HCT116 (cell line): ENCODE measurements around the gene CCDC116. TPM values are rescaled to one million over a fixed set of nuclear protein-coding genes. Genes with fewer than 3 reads are reported as not detected.
"Not testable (repeated sequence)": the region's sequence is repeated elsewhere in the genome, so short reads cannot be mapped to it uniquely, and the experiment has no call there.

ENCODE experiments used
- ATAC-seq: fragments of 200-7000 bp; cut with Tn5 transposase; 2 replicates; pipeline ENCODE4 v1.9.1; 2020; ENCODE audit warnings: mild to moderate bottlenecking, moderate library complexity
- BruUV-seq: library from RNA; stranded (reverse); fragments of 400-500 nt; replicated peaks from 2 replicates; lab custom pipeline; 2021; lab: Mats Ljungman, UMichigan
- CTCF ChIA-PET: fragments of 300-600 bp; sonication (Branson Sonifier 250); formaldehyde crosslinking; loops from one replicate; lab custom pipeline; 2021; ENCODE audit warnings: antibody characterized with exemption; lab: Charles Lee
- POLR2A ChIA-PET: fragments of 300-600, 350-600 bp; sonication (Branson Sonifier 250); formaldehyde crosslinking; loops from one replicate; lab custom pipeline; 2021; ENCODE audit warnings: antibody characterized with exemption; lab: Charles Lee
- RAD21 ChIA-PET, 2 experiments: fragments of 300-600 bp; sonication (Branson Sonifier 250); formaldehyde crosslinking; loops; one replicate each; lab custom pipeline; 2023; ENCODE audit warnings: low total read pairs in 2 of 2; ENCODE audit not compliant: uncharacterized antibody in 2 of 2, unreplicated experiment in 2 of 2, low non-redundant PET in 1 of 2; lab: Charles Lee
- DNase-seq: peaks from one replicate; pipeline ENCODE4 v3.0.0-alpha.2; 2010; ENCODE audit warnings: low read depth, low spot score
- H2AFZ ChIP-seq: fragments of 200-600 bp; shearing (Covaris generic), sonication (generic); 2 replicates; pipeline ENCODE4 v1.6.1; 2017; ENCODE audit warnings: low read depth, mixed run types, mixed read lengths, antibody characterized with exemption, low read length; ENCODE audit not compliant: poor library complexity, severe bottlenecking
- H3K27ac ChIP-seq: 2 replicates; pipeline ENCODE4 v1.5.1; 2012; ENCODE audit warnings: low read depth, low read length
- H3K27me3 ChIP-seq: fragments of 200-600 bp; sonication (generic); 2 replicates; pipeline ENCODE4 v1.6.1; 2016; ENCODE audit warnings: mixed run types, low read length, mixed read lengths; ENCODE audit not compliant: insufficient read depth
- H3K36me3 ChIP-seq, 2 experiments: fragments of 200-500 bp in 1 of 2; fragments of 200-600 bp in 1 of 2; sonication (Bioruptor generic) in 1 of 2; sonication (generic) in 1 of 2; 2 replicates each; pipeline versions ENCODE4 v1.5.1 to v1.6.1; 2014 to 2016; ENCODE audit warnings: low read length in 2 of 2, inconsistent platforms in 1 of 2, mixed read lengths in 1 of 2, mixed run types in 1 of 2; ENCODE audit not compliant: insufficient read depth in 2 of 2, control insufficient read depth in 1 of 2
- H3K4me1 ChIP-seq, 2 experiments: fragments of 200-600 bp in 1 of 2; sonication (generic) in 1 of 2; 2 replicates each; pipeline versions ENCODE4 v1.5.1 to v1.6.1; 2012 to 2017; ENCODE audit warnings: low read length in 2 of 2, inconsistent platforms in 1 of 2, mild to moderate bottlenecking in 1 of 2, mixed read lengths in 1 of 2, mixed run types in 1 of 2, moderate library complexity in 1 of 2; ENCODE audit not compliant: insufficient read depth in 2 of 2, control insufficient read depth in 1 of 2
- H3K4me2 ChIP-seq: fragments of 200-600 bp; sonication (generic); 2 replicates; pipeline ENCODE4 v1.6.1; 2017; ENCODE audit warnings: mixed run types, low read length, mixed read lengths
- H3K4me3 ChIP-seq, 2 experiments: fragments of 200-600 bp in 1 of 2; sonication (generic) in 1 of 2; replicated peaks in 1 of 2; 2 replicates each; pipeline ENCODE4 v1.5.1; 2011 to 2016; ENCODE audit warnings: low read length in 2 of 2, control low read depth in 1 of 2, low read depth in 1 of 2, mild to moderate bottlenecking in 1 of 2, mixed read lengths in 1 of 2, mixed run types in 1 of 2
- H3K79me2 ChIP-seq: fragments of 200-600 bp; sonication (generic); 2 replicates; pipeline ENCODE4 v1.6.1; 2017; ENCODE audit warnings: mild to moderate bottlenecking, mixed run types, low read length, moderate library complexity, mixed read lengths; ENCODE audit not compliant: insufficient read depth
- H3K9ac ChIP-seq: fragments of 200-600 bp; sonication (generic); 2 replicates; pipeline ENCODE4 v1.6.1; 2016; ENCODE audit warnings: low read length, mixed read lengths
- H3K9me2 ChIP-seq: fragments of 200-600 bp; sonication (generic), shearing (Covaris generic); 2 replicates; pipeline ENCODE4 v1.6.1; 2017; ENCODE audit warnings: mixed run types, mild to moderate bottlenecking, moderate library complexity; ENCODE audit not compliant: insufficient read depth
- H3K9me3 ChIP-seq, 2 experiments: fragments of 200-500 bp in 1 of 2; fragments of 200-600 bp in 1 of 2; sonication (Bioruptor generic) in 1 of 2; sonication (generic) in 1 of 2; 2 replicates each; pipeline ENCODE4 v1.6.1; 2014 to 2017; ENCODE audit warnings: low read length in 2 of 2, mixed read lengths in 2 of 2, inconsistent platforms in 1 of 2, low read depth in 1 of 2, mild to moderate bottlenecking in 1 of 2, mixed run types in 1 of 2, moderate library complexity in 1 of 2; ENCODE audit not compliant: control insufficient read depth in 1 of 2, insufficient read depth in 1 of 2
- H4K20me1 ChIP-seq: fragments of 200-600 bp; sonication (generic), shearing (Covaris generic); 2 replicates; pipeline ENCODE4 v1.6.1; 2017; ENCODE audit warnings: mixed run types, mild to moderate bottlenecking, moderate library complexity; ENCODE audit not compliant: insufficient read depth
- CBX3 ChIP-seq: IDR thresholded peaks from 2 replicates; pipeline ENCODE4 v1.6.1; 2012; ENCODE audit warnings: low read depth
- CEBPB ChIP-seq: IDR thresholded peaks from 2 replicates; pipeline ENCODE4 v1.6.1; 2012; ENCODE audit warnings: low read depth
- ELF1 ChIP-seq: IDR thresholded peaks from 2 replicates; pipeline ENCODE4 v1.6.1; 2012; ENCODE audit warnings: low read depth, borderline replicate concordance
- POLR2A ChIP-seq: IDR thresholded peaks from 2 replicates; pipeline ENCODE4 v1.7.0; 2011; ENCODE audit warnings: borderline replicate concordance; ENCODE audit not compliant: insufficient read depth, insufficient read length; ENCODE audit errors: extremely low read depth
- POLR2AphosphoS5 ChIP-seq: IDR thresholded peaks from 2 replicates; pipeline ENCODE4 v1.6.1; 2011; ENCODE audit warnings: mild to moderate bottlenecking, low read depth, low read length, moderate library complexity
- SP1 ChIP-seq: IDR thresholded peaks from 2 replicates; pipeline ENCODE4 v1.6.1; 2012; ENCODE audit warnings: low read depth
- SRF ChIP-seq: IDR thresholded peaks from 2 replicates; pipeline ENCODE4 v1.6.1; 2012; ENCODE audit warnings: low read depth
- TCF7L2 ChIP-seq: IDR thresholded peaks from 2 replicates; pipeline ENCODE4 v1.7.0; 2011; ENCODE audit warnings: borderline replicate concordance, inconsistent platforms; ENCODE audit not compliant: insufficient read depth, insufficient read length; ENCODE audit errors: extremely low read depth
- YY1 ChIP-seq: IDR thresholded peaks from 2 replicates; pipeline ENCODE4 v1.6.1; 2011; ENCODE audit warnings: low read length, low read depth, moderate library complexity, mild to moderate bottlenecking; ENCODE audit not compliant: insufficient replicate concordance; ENCODE audit errors: extremely low read depth
- ZNF274 ChIP-seq: fragments of 200-500 bp; sonication (Bioruptor generic); IDR thresholded peaks from 2 replicates; pipeline ENCODE4 v1.6.1; 2014; ENCODE audit warnings: mild to moderate bottlenecking, low read depth, low read length, inconsistent platforms
- intact Hi-C: fragments of 100-400 bp; cut with micrococcal nuclease; formaldehyde crosslinking; loops from 2 replicates; pipeline ENCODE4 v1.10.0; 2022
- total RNA-seq: library from RNA; stranded (reverse); gene quantifications from one replicate; pipeline ENCODE4 v1.2.1, GENCODE V29; 2021; ENCODE audit not compliant: unreplicated experiment
- TF ChIP-seq, protein P1 (sequence below): IDR thresholded peaks from 2 replicates; pipeline ENCODE4 v1.6.1; 2012
- TF ChIP-seq, protein P2 (sequence below): IDR thresholded peaks from 2 replicates; pipeline ENCODE4 v1.6.1; 2012; ENCODE audit warnings: low read depth

Gene CCDC116
- total RNA-seq, 1 experiment from 2014 or later = 0.66 TPM

DNA sequence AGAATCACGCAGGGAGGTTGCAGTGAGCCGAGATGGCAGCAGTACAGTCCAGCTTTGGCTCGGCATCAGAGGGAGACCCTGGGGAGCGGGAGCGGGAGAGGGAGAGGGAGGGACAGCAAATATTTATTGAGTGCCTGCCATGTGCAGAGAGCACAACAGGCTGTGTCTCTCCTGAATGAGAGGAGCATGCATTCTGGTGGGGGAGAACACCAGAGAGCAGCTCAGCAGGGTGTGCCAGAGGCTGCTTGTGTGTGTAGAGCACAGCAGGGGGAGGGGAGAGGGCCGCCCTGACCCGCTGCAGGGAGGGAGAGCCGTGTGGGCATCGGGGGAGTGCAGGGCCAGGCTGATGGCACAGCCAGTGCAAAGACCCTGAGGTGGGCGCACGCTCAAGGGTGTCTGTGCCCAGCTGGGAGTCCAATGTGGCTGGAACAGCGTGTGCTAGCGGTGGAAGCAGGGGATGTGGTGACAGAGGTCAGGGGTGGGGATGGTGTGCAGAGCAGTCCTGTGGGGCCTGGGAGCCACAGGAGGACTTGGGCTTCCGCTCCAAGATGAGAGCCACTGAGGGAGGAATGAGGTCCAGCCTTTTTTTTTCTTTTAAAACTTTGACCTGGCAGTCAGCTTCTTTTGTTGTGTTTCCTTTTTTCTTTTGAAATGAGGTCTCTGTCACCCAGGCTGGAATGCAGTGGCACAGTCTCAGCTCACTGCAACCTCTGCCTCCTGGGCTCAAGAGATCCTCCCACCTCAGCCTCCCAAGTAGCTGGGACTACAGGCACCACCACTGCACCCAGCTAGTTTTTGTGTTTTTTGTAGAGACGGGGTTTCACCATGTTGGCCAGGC, 45.3 kb downstream of the CCDC116 start:
- intact Hi-C loops = no loop called here
- no peaks in the 10 kb centered on the region for H3K79me2 ChIP-seq
- H4K20me1 ChIP-seq = no peaks in the 10 kb centered on the region
- no peak overlapping the region for H3K4me3 ChIP-seq
- peaks cover 0 to 6% of the 10 kb centered on the region in 2 experiments; a peak in 1 of 4 replicates for H3K4me1 ChIP-seq
- POLR2A ChIA-PET = no interaction called here
- no peak overlapping the region for H2AFZ ChIP-seq
- no TSS peak for BruUV-seq
- TF ChIP-seq, protein P1, sequence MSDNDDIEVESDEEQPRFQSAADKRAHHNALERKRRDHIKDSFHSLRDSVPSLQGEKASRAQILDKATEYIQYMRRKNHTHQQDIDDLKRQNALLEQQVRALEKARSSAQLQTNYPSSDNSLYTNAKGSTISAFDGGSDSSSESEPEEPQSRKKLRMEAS = no peak
- TF ChIP-seq YY1 (no peak), POLR2AphosphoS5 (no peak), SRF (no peak), SP1 (no peak), CEBPB (no peak), POLR2A (no peak), CBX3 (no peak), ZNF274 (no peak), TCF7L2 (no peak), ELF1 (no peak)
- TF ChIP-seq, protein P2, sequence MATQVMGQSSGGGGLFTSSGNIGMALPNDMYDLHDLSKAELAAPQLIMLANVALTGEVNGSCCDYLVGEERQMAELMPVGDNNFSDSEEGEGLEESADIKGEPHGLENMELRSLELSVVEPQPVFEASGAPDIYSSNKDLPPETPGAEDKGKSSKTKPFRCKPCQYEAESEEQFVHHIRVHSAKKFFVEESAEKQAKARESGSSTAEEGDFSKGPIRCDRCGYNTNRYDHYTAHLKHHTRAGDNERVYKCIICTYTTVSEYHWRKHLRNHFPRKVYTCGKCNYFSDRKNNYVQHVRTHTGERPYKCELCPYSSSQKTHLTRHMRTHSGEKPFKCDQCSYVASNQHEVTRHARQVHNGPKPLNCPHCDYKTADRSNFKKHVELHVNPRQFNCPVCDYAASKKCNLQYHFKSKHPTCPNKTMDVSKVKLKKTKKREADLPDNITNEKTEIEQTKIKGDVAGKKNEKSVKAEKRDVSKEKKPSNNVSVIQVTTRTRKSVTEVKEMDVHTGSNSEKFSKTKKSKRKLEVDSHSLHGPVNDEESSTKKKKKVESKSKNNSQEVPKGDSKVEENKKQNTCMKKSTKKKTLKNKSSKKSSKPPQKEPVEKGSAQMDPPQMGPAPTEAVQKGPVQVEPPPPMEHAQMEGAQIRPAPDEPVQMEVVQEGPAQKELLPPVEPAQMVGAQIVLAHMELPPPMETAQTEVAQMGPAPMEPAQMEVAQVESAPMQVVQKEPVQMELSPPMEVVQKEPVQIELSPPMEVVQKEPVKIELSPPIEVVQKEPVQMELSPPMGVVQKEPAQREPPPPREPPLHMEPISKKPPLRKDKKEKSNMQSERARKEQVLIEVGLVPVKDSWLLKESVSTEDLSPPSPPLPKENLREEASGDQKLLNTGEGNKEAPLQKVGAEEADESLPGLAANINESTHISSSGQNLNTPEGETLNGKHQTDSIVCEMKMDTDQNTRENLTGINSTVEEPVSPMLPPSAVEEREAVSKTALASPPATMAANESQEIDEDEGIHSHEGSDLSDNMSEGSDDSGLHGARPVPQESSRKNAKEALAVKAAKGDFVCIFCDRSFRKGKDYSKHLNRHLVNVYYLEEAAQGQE = no peak
- H3K4me2 ChIP-seq = no peak overlapping the region
- no peaks in the 10 kb centered on the region for H3K27me3 ChIP-seq
- H3K9ac ChIP-seq = no peak overlapping the region
- no peaks in the 10 kb centered on the region for H3K9me2 ChIP-seq
- CTCF ChIA-PET = no interaction called here
- H3K9me3 ChIP-seq = no peaks in the 10 kb centered on the region
- H3K36me3 ChIP-seq = peaks cover 11 to 16% of the 10 kb centered on the region in 2 experiments; a peak in 3 of 4 replicates
- no peak for DNase-seq
- no peak overlapping the region for H3K27ac ChIP-seq
- RAD21 ChIA-PET = no interaction called here
- no peak for ATAC-seq

DNA sequence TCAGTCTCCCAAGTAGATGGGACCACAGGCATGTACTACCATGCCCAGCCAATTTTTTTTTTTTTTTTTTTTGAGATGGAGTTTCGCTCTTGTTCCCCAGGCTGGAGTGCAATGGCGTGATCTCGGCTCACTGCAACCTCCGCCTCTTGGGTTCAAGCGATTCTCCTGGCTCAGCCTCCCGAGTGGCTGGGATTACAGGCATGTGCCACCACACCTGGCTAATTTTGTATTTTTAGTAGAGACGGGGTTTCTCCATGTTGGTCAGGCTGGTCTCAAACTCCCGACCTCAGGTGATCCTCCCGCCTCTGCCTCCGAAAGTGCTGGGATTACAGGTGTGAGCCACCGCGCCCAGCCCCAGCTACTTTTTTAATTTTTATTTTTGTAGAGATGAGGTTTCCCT, 46.3 kb downstream of the CCDC116 start:
- POLR2A ChIA-PET, H3K36me3 ChIP-seq, H3K9me3 ChIP-seq, H3K79me2 ChIP-seq, intact Hi-C loops, H3K9me2 ChIP-seq, ATAC-seq, H2AFZ ChIP-seq, H3K4me2 ChIP-seq, H3K9ac ChIP-seq, BruUV-seq, CTCF ChIA-PET, RAD21 ChIA-PET, H3K27ac ChIP-seq, H3K27me3 ChIP-seq, H3K4me1 ChIP-seq, H3K4me3 ChIP-seq, H4K20me1 ChIP-seq, DNase-seq: not testable (repeated sequence)
